ENCODE results near the gene KCTD7.
"Not testable (repeated sequence)": the region's sequence is repeated elsewhere in the genome, so short reads cannot be mapped to it uniquely, and the experiment has no call there.

KCTD7 gene

GRCh38 chr7:66617295-66617694 is 11.4 kb upstream of the KCTD7 start:
- DNase-seq (ENCODE audit: low read depth in 2 of 2) = no peak

- DNase-seq (ENCODE audit: low read depth in 2 of 2) = not testable (repeated sequence)
These were observed 9.2 kb upstream of the KCTD7 start for GRCh38 chr7:66619341-66619948.

GRCh38 chr7:66626331-66626934 is 2.2 kb upstream of the KCTD7 start:
- DNase-seq (ENCODE audit: low read depth in 2 of 2) = no peak

GRCh38 chr7:66627151-66627681 is 1.5 kb upstream of the KCTD7 start:
- no peak for DNase-seq (ENCODE audit: low read depth in 2 of 2)

GRCh38 chr7:66627881-66628360 is 760 bp upstream of the KCTD7 start:
- no peak for DNase-seq (ENCODE audit: low read depth in 2 of 2)

GRCh38 chr7:66629222-66630062 is 761 bp downstream of the KCTD7 start:
- no peak for DNase-seq (ENCODE audit: low read depth in 2 of 2)

GRCh38 chr7:66630531-66630930 is 1.9 kb downstream of the KCTD7 start:
- no peak for DNase-seq (ENCODE audit: low read depth in 2 of 2)

- no peak for DNase-seq (ENCODE audit: low read depth in 2 of 2)
These were observed 2.8 kb downstream of the KCTD7 start for GRCh38 chr7:66631471-66631870.

- DNase-seq (ENCODE audit: low read depth in 2 of 2) = no peak
These were observed 6.1 kb downstream of the KCTD7 start for GRCh38 chr7:66634816-66635215.

- not testable (repeated sequence) for DNase-seq (ENCODE audit: low read depth in 2 of 2)
These were observed 6.8 kb downstream of the KCTD7 start for GRCh38 chr7:66635322-66635981.

GRCh38 chr7:66635982-66636546 is 7.4 kb downstream of the KCTD7 start:
- not testable (repeated sequence) for DNase-seq (ENCODE audit: low read depth in 2 of 2)

GRCh38 chr7:66638309-66639099 is 9.8 kb downstream of the KCTD7 start:
- DNase-seq (ENCODE audit: low read depth in 2 of 2) = no peak

GRCh38 chr7:66639773-66640172 is 11.1 kb downstream of the KCTD7 start:
- no peak for DNase-seq (ENCODE audit: low read depth in 2 of 2)

GRCh38 chr7:66640802-66641525 is 12.3 kb downstream of the KCTD7 start:
- no peak for DNase-seq (ENCODE audit: low read depth in 2 of 2)

- DNase-seq (ENCODE audit: low read depth in 2 of 2) = no peak
These were observed 12.8 kb downstream of the KCTD7 start for GRCh38 chr7:66641526-66641871.

GRCh38 chr7:66642186-66642585 is 13.5 kb downstream of the KCTD7 start:
- no peak for DNase-seq (ENCODE audit: low read depth in 2 of 2)

- no peak for DNase-seq (ENCODE audit: low read depth in 2 of 2)
These were observed 14.3 kb downstream of the KCTD7 start for GRCh38 chr7:66642932-66643331.

GRCh38 chr7:66643395-66643794 is 14.7 kb downstream of the KCTD7 start:
- no peak for DNase-seq (ENCODE audit: low read depth in 2 of 2)

- DNase-seq (ENCODE audit: low read depth in 2 of 2) = not testable (repeated sequence)
These were observed 22.3 kb downstream of the KCTD7 start for GRCh38 chr7:66651026-66651425.

- not testable (repeated sequence) for DNase-seq (ENCODE audit: low read depth in 2 of 2)
These were observed 25.1 kb downstream of the KCTD7 start for GRCh38 chr7:66653719-66654274.

All from stimulated activated CD4-positive, alpha-beta T cell treated with anti-CD3 and anti-CD28 coated beads, Interleukin-1b, Interleukin-23, amount 100 ng/mL, for 1 hour (primary cell).